Retinal pigment epithelial cell (primary cell): ENCODE measurements around the gene GATA6.

Experiments
- DNase-seq: peaks from one replicate; pipeline ENCODE4 v3.0.0-alpha.2; 2010; ENCODE audit warnings: low read depth
- H3K4me3 ChIP-seq: 2 replicates; pipeline ENCODE4 v1.5.1; 2011; ENCODE audit warnings: mild to moderate bottlenecking, low read length, control low read depth, moderate library complexity
- TF ChIP-seq, protein P1 (sequence below): conservative IDR thresholded peaks from 2 replicates; pipeline ENCODE4 v1.5.1; 2011; ENCODE audit warnings: low read depth, low read length, control low read depth, inconsistent platforms

The GATA6 gene

DNA sequence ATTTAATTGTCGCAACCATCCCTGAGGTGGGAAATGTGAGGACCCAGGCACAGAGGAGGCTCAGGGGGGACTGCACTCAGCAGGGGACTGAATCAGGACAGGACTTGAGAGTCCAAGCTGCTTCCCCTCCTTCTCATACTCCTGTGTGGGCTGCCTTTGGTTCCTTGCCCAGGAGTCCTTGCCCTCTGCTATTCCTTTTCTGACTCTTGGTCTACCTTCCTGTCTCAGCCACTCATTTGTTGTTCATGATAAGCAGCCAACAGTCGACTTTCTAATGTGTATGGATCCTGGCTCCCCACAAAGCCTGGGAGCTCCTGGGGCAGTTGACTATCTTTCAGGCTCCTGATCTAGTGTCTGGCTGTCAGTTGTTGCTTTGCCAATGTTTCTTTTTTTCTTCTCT lies 28.3 kb downstream of the GATA6 start:
- TF ChIP-seq, protein P1, sequence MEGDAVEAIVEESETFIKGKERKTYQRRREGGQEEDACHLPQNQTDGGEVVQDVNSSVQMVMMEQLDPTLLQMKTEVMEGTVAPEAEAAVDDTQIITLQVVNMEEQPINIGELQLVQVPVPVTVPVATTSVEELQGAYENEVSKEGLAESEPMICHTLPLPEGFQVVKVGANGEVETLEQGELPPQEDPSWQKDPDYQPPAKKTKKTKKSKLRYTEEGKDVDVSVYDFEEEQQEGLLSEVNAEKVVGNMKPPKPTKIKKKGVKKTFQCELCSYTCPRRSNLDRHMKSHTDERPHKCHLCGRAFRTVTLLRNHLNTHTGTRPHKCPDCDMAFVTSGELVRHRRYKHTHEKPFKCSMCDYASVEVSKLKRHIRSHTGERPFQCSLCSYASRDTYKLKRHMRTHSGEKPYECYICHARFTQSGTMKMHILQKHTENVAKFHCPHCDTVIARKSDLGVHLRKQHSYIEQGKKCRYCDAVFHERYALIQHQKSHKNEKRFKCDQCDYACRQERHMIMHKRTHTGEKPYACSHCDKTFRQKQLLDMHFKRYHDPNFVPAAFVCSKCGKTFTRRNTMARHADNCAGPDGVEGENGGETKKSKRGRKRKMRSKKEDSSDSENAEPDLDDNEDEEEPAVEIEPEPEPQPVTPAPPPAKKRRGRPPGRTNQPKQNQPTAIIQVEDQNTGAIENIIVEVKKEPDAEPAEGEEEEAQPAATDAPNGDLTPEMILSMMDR: no peak
- no peak for DNase-seq
- H3K4me3 ChIP-seq: no peak overlapping the region

DNA sequence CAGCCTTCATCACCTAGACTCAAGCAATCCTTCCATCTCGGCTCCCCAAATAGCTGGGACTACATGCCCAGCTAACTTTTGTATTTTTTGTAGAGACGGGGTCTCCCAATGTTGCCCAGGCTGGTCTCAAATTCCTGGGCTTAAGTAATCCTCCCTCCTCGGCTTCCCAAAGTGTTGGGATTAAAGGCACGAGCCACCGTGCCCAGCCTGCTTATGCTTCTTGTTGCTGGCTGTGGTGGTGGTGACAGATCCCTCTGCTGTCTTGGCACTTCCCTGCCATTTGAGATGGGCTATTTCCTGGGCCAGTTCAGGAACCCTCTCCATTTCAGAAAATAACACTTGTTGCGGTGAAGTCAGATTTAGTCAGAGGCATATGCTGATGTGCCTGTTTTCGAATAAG lies 28.8 kb downstream of the GATA6 start:
- no peak overlapping the region for H3K4me3 ChIP-seq
- no peak for DNase-seq
- TF ChIP-seq, protein P1: no peak

DNA sequence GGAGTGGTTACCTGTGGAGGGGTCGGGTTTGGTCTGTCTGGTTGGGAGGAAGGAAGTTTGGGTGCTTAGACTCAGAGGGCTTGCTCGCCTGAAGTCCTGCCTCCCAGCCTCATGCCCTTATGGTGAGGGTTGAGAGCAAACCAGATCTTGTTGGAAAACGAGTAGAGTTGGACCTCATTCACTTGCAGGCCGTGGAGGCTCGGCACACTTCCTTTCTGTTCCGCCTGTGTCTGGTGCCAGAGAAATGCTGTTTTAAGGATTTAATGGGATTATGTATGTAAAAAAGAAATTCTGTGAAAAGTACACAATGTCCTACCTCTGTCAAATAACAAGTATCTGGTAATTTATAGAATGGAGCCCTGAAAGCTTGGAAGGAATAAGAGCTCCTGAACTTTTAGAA lies 29.6 kb downstream of the GATA6 start:
- no peak for DNase-seq
- TF ChIP-seq, protein P1: no peak
- H3K4me3 ChIP-seq: no peak overlapping the region

DNA sequence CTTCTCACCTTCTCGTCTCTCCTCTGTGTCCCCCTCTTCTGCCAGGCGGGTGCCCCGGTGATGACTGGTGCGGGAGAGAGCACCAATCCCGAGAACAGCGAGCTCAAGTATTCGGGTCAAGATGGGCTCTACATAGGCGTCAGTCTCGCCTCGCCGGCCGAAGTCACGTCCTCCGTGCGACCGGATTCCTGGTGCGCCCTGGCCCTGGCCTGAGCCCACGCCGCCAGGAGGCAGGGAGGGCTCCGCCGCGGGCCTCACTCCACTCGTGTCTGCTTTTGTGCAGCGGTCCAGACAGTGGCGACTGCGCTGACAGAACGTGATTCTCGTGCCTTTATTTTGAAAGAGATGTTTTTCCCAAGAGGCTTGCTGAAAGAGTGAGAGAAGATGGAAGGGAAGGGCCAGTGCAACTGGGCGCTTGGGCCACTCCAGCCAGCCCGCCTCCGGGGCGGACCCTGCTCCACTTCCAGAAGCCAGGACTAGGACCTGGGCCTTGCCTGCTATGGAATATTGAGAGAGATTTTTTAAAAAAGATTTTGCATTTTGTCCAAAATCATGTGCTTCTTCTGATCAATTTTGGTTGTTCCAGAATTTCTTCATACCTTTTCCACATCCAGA lies 31.3 kb downstream of the GATA6 start:
- TF ChIP-seq, protein P1: no peak
- DNase-seq: no peak
- no peak overlapping the region for H3K4me3 ChIP-seq

DNA sequence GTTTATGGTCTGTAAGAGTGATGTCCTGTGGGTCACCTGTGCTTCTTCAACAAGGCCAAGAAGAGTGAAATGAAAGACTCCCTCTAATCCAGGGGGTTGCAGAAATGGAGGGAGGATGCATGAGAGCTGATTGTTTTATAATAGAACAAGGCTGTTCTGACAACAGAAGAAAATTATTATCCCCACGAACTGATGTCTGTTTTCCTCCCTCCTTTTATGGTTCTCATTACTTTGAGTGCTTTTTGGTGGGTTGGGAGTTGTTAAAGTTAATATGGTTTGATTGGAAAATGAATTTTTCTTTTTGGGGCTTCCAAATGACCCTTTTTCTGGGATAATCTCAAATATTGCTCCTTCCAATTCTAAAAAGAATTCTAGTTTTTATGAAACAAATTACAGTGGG lies 33.6 kb downstream of the GATA6 start:
- no peak overlapping the region for H3K4me3 ChIP-seq
- no peak for DNase-seq
- TF ChIP-seq, protein P1: no peak

DNA sequence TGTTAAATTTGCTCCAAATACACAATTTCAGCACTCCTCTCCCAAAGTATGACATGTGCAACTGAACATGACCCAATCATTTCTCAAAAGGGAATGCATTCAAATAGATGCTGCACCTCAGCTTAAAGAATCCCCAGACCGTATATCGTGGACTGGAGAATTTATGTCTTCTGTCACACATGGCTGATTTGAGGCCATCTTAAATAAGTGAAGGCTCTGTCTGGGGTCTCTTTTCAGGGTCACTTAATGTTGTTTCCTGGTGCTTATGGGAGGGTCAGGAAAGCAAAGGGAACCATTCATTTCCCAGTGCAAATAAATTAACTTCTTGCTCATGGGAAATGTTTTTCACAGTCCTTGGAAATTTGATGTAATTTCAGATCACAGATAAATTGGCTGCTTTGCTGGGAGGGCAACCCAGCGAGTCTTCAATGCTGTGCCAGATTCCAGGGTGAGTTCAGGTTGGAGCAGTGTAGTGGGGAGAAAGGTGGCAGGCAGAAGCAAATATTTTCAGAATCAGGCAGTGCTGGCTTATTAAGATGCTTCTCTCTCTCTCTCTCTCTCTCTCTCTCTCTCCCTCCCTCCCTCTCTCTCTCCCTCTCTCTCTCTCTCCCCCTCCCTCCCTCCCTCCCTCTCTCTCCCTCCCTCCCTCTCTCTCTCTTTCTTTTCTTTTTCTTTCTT lies 34.3 kb downstream of the GATA6 start:
- DNase-seq: no peak
- TF ChIP-seq, protein P1: no peak
- H3K4me3 ChIP-seq: no peak overlapping the region

DNA sequence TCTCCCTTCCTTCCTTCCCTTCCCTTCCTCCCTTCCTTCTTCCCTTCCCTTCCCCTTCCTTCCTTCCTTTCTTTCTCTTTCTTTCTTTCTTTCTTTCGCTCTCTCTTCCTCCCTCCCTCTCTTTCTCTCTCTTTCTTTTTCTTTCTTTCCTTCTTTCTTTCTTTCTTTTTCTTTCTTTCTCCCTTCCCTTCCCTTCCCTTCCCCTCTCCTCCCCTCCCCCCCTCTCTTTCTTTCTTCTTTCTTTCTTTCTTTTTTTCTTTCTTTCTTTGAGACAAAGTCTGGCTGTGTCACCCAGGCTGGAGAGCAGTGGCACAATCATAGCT lies 34.8 kb downstream of the GATA6 start:
- no peak for DNase-seq
- TF ChIP-seq, protein P1: no peak
- H3K4me3 ChIP-seq: no peak overlapping the region
